CD14-positive monocyte (primary cell): Measurements from ENCODE around the gene PLAAT3. TPM values are rescaled to one million over a fixed set of nuclear protein-coding genes. Genes with fewer than 3 reads are reported as not detected.

Source experiments
- DNase-seq, 3 donors: peaks; one replicate each; pipeline ENCODE4 v3.0.0-alpha.2; 2011 to 2022
- H2AFZ ChIP-seq: 2 replicates; pipeline ENCODE4 v1.6.0; 2012; ENCODE audit warnings: mild to moderate bottlenecking, low read depth, low read length, inconsistent platforms; ENCODE audit not compliant: insufficient read depth, poor library complexity, severe bottlenecking
- H3K27ac ChIP-seq, 2 donors: 1 replicate in 1 of 2; 2 replicates in 1 of 2; pipeline ENCODE4 v1.5.1; 2012 to 2013; ENCODE audit warnings: low read length in 2 of 2, control low read depth in 1 of 2, inconsistent platforms in 1 of 2, low read depth in 1 of 2, mild to moderate bottlenecking in 1 of 2
- H3K27me3 ChIP-seq, 2 donors: one replicate each; pipeline versions ENCODE4 v1.6.0 to v1.6.1; 2011 to 2013; ENCODE audit warnings: low read length in 2 of 2; ENCODE audit not compliant: control insufficient read depth in 2 of 2, insufficient read depth in 2 of 2
- H3K36me3 ChIP-seq, 2 donors: replicated peaks in 1 of 2; 1 replicate in 1 of 2; 2 replicates in 1 of 2; pipeline versions ENCODE4 v1.5.1 to v1.6.1; 2012 to 2013; ENCODE audit warnings: low read length in 2 of 2, control low read depth in 1 of 2, inconsistent platforms in 1 of 2, mild to moderate bottlenecking in 1 of 2; ENCODE audit not compliant: insufficient read depth in 2 of 2, control insufficient read depth in 1 of 2
- H3K4me1 ChIP-seq, 2 donors: 1 replicate in 1 of 2; 2 replicates in 1 of 2; pipeline versions ENCODE4 v1.5.1 to v1.6.1; 2012 to 2013; ENCODE audit warnings: low read length in 2 of 2, control low read depth in 1 of 2, inconsistent platforms in 1 of 2, mild to moderate bottlenecking in 1 of 2, moderate library complexity in 1 of 2; ENCODE audit not compliant: insufficient read depth in 2 of 2, control insufficient read depth in 1 of 2
- H3K4me2 ChIP-seq: replicated peaks from 2 replicates; pipeline ENCODE3; 2012; ENCODE audit warnings: low read length, moderate library complexity, mild to moderate bottlenecking; ENCODE audit not compliant: poor library complexity, severe bottlenecking; ENCODE audit errors: extremely low read depth
- H3K4me3 ChIP-seq, 3 experiments: fragments of 200-600 bp in 1 of 3; sonication (generic) in 1 of 3; replicated peaks in 1 of 3; 1 replicate in 2 of 3; 2 replicates in 1 of 3; pipeline ENCODE4 v1.5.1; 2011 to 2013; ENCODE audit warnings: low read length in 3 of 3, mild to moderate bottlenecking in 3 of 3, control low read depth in 2 of 3, low read depth in 2 of 3, inconsistent platforms in 1 of 3, moderate library complexity in 1 of 3
- H3K79me2 ChIP-seq: 2 replicates; pipeline ENCODE4 v1.6.0; 2012; ENCODE audit warnings: mild to moderate bottlenecking, control low read depth, inconsistent platforms, low read length, moderate library complexity; ENCODE audit not compliant: insufficient read depth
- H3K9ac ChIP-seq: 2 replicates; pipeline ENCODE4 v1.6.0; 2017; ENCODE audit warnings: low read length, mild to moderate bottlenecking; ENCODE audit not compliant: insufficient read depth, poor library complexity, severe bottlenecking
- H3K9me3 ChIP-seq, 2 donors: replicated peaks in 1 of 2; 1 replicate in 1 of 2; 2 replicates in 1 of 2; pipeline versions ENCODE4 v1.5.1 to v1.6.1; 2012 to 2013; ENCODE audit warnings: low read length in 2 of 2, control low read depth in 1 of 2; ENCODE audit not compliant: control insufficient read depth in 1 of 2, insufficient read depth in 1 of 2
- H4K20me1 ChIP-seq: 2 replicates; pipeline ENCODE4 v1.6.0; 2012; ENCODE audit warnings: mild to moderate bottlenecking, low read length, control low read depth, moderate library complexity; ENCODE audit not compliant: insufficient read depth
- H3K27ac Mint-ChIP-seq, 7 donors: one replicate each; pipeline ENCODE4 v1.8.0; 2020; ENCODE audit warnings: mild to moderate bottlenecking in 7 of 7, mixed read lengths in 7 of 7, moderate library complexity in 6 of 7, inconsistent platforms in 2 of 7
- H3K27me3 Mint-ChIP-seq, 3 donors: one replicate each; pipeline ENCODE4 v1.8.0; 2021 to 2022; ENCODE audit warnings: low read depth in 3 of 3, mild to moderate bottlenecking in 3 of 3, mixed read lengths in 3 of 3, moderate library complexity in 3 of 3, inconsistent platforms in 1 of 3
- H3K36me3 Mint-ChIP-seq, 2 donors: one replicate each; pipeline ENCODE4 v1.8.0; 2020; ENCODE audit warnings: mixed read lengths in 2 of 2, inconsistent platforms in 1 of 2, mild to moderate bottlenecking in 1 of 2
- H3K4me1 Mint-ChIP-seq: one replicate; pipeline ENCODE4 v1.8.0; 2020; ENCODE audit warnings: mild to moderate bottlenecking, mixed read lengths
- H3K4me3 Mint-ChIP-seq, 2 donors: one replicate each; pipeline ENCODE4 v1.8.0; 2020; ENCODE audit warnings: mild to moderate bottlenecking in 2 of 2, mixed read lengths in 2 of 2, moderate library complexity in 1 of 2
- H3K9me3 Mint-ChIP-seq, 7 donors: one replicate each; pipeline ENCODE4 v1.8.0; 2020 to 2022; ENCODE audit warnings: mixed read lengths in 7 of 7, mild to moderate bottlenecking in 6 of 7, moderate library complexity in 6 of 7, inconsistent platforms in 2 of 7
- WGBS: methylation state at CpG from one replicate; pipeline ENCODE4 v1.1.5; 2013; ENCODE audit warnings: missing lambda C conversion rate; ENCODE audit not compliant: insufficient coverage; 5-methylcytosine and 5-hydroxymethylcytosine counted together
- intact Hi-C, 2 donors: fragments of 100-400 bp; cut with micrococcal nuclease; formaldehyde crosslinking; loops; one replicate each; pipeline versions ENCODE4 v1.15.0 to v1.15.1; 2023
- polyA plus RNA-seq, 3 donors: library from polyadenylated mRNA; depleted of rRNA in 1 of 3; unstranded in 2 of 3; stranded (reverse) in 1 of 3; fragments of 300-500 nt in 2 of 3; fragments of >200 nt in 1 of 3; fragmentation: Illumina TruSeq in 2 of 3; gene quantifications; 1 replicate in 2 of 3; 2 replicates in 1 of 3; pipeline ENCODE4 v1.2.3, GENCODE V29; 2012 to 2021
- TF ChIP-seq, protein P1 (sequence below): fragments of 200-600 bp; IDR thresholded peaks from one replicate; pipeline ENCODE4 v1.8.0; 2022; ENCODE audit warnings: antibody characterized with exemption, mild to moderate bottlenecking

Gene PLAAT3
- polyA plus RNA-seq, 3 donors = 20.2 to 67.3 (median 34.2) TPM

DNA sequence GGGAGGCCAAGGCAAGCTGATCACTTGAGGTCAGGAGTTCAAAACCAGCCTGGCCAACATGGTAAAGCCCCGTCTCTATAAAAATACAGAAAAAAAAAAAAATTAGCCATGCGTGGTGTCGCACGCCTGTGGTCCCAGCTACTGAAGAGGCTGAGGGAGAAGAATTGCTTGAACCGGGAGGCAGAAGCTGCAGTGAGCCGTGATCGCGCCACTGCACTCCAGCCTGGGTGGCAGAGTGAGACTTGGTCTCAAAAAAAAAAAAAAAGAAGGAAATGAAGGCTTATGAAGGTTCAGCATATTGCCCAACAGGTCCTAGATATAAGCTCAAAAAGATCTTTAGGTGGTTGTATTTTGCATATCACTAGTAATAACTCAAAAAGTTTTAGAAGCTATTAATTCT, 46.7 kb upstream of the PLAAT3 start:
- Mint-ChIP-seq H3K27me3 (no peaks in the 10 kb centered on the region), H3K4me3 (no peak overlapping the region)
- no CpG with 5 or more reads among the region's 8 CpGs for WGBS

DNA sequence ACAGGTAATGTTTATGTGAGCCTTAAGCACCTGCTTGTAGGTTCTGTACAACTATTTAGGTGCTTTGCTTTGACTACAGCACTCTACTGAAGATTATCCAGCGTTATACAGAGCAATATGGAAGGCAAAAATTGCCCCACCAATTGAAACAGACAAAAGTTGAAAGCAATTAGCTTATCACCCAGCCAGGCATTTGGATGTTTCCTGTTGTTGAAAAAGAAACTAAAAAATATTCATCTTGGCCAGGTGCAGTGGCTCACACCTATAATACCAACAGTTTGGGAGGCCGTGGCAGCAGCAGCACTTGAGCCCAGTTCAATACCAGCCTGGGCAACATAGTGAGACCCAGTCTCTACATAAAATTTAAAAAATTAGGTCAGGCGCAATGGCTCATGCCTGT, 38.4 kb upstream of the PLAAT3 start:
- H3K9me3 Mint-ChIP-seq = no peaks in the 10 kb centered on the region
- TF ChIP-seq, protein P1, sequence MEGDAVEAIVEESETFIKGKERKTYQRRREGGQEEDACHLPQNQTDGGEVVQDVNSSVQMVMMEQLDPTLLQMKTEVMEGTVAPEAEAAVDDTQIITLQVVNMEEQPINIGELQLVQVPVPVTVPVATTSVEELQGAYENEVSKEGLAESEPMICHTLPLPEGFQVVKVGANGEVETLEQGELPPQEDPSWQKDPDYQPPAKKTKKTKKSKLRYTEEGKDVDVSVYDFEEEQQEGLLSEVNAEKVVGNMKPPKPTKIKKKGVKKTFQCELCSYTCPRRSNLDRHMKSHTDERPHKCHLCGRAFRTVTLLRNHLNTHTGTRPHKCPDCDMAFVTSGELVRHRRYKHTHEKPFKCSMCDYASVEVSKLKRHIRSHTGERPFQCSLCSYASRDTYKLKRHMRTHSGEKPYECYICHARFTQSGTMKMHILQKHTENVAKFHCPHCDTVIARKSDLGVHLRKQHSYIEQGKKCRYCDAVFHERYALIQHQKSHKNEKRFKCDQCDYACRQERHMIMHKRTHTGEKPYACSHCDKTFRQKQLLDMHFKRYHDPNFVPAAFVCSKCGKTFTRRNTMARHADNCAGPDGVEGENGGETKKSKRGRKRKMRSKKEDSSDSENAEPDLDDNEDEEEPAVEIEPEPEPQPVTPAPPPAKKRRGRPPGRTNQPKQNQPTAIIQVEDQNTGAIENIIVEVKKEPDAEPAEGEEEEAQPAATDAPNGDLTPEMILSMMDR = no peak
- Histone ChIP-seq H3K27ac (no peak overlapping the region), H3K4me1 (no peaks in the 10 kb centered on the region), H3K4me3 (no peak overlapping the region), H3K4me2 (no peak overlapping the region), H3K27me3 (no peaks in the 10 kb centered on the region), H3K79me2 (peaks cover 61% of the 10 kb centered on the region), H3K36me3 (peaks cover 53 to 86% of the 10 kb centered on the region in 2 donors), H3K9me3 (no peaks in the 10 kb centered on the region), H2AFZ (no peak overlapping the region), H3K9ac (no peak overlapping the region), H4K20me1 (no peaks in the 10 kb centered on the region)
- 81% methylated on average over 2 of the region's 3 CpGs for WGBS
- DNase-seq = no peak
- intact Hi-C loops = no loop called here
- H3K27me3 Mint-ChIP-seq = no peaks in the 10 kb centered on the region
- peak overlapping the region in 1 of 7 donors; percentile 42 for H3K27ac Mint-ChIP-seq
- H3K4me3 Mint-ChIP-seq = no peak overlapping the region
- no peaks in the 10 kb centered on the region for H3K4me1 Mint-ChIP-seq
- peaks cover 56 to 82% of the 10 kb centered on the region in 2 donors for H3K36me3 Mint-ChIP-seq

More for the DNA sequence above, 46.7 kb upstream of the PLAAT3 start:
- H3K9me3 ChIP-seq = no peaks in the 10 kb centered on the region
- no peak overlapping the region for H3K9ac ChIP-seq
- peaks cover 100% of the 10 kb centered on the region for H3K79me2 ChIP-seq
- peaks cover 9 to 30% of the 10 kb centered on the region in 2 donors for H3K36me3 ChIP-seq
- H3K4me3 ChIP-seq = no peak overlapping the region
- H3K27me3 ChIP-seq = no peaks in the 10 kb centered on the region
- no peak overlapping the region for H2AFZ ChIP-seq
- Mint-ChIP-seq H3K4me1 (peaks cover 41% of the 10 kb centered on the region), H3K9me3 (no peaks in the 10 kb centered on the region), H3K36me3 (peaks cover 12 to 35% of the 10 kb centered on the region in 2 donors), H3K27ac (peak overlapping the region in 6 of 7 donors; percentile 15 to 78 (median 56))
- H3K27ac ChIP-seq = peak overlapping the region in 1 of 2 donors; percentile 33
- peaks cover 16 to 22% of the 10 kb centered on the region in 2 donors for H3K4me1 ChIP-seq
- peaks cover 78% of the 10 kb centered on the region for H4K20me1 ChIP-seq
- DNase-seq = no peak
- H3K4me2 ChIP-seq = no peak overlapping the region
- TF ChIP-seq, protein P1 = no peak
- intact Hi-C loops = loop anchor here in 1 of 2 donors (10.0 kb wide), 1 partner anchor 74 kb away; no protein-coding TSS in a partner anchor
